ENCODE results near the gene SLC5A11.
"Not testable (repeated sequence)": the region's sequence is repeated elsewhere in the genome, so short reads cannot be mapped to it uniquely, and the experiment has no call there.

The SLC5A11 gene

GRCh38 chr16:24841291-24841690 is 4.5 kb upstream of the SLC5A11 start:
- TF ChIP-seq, protein P1, sequence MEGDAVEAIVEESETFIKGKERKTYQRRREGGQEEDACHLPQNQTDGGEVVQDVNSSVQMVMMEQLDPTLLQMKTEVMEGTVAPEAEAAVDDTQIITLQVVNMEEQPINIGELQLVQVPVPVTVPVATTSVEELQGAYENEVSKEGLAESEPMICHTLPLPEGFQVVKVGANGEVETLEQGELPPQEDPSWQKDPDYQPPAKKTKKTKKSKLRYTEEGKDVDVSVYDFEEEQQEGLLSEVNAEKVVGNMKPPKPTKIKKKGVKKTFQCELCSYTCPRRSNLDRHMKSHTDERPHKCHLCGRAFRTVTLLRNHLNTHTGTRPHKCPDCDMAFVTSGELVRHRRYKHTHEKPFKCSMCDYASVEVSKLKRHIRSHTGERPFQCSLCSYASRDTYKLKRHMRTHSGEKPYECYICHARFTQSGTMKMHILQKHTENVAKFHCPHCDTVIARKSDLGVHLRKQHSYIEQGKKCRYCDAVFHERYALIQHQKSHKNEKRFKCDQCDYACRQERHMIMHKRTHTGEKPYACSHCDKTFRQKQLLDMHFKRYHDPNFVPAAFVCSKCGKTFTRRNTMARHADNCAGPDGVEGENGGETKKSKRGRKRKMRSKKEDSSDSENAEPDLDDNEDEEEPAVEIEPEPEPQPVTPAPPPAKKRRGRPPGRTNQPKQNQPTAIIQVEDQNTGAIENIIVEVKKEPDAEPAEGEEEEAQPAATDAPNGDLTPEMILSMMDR (conservative IDR thresholded peaks at IDR 0.05; ENCODE audit: control insufficient read depth, insufficient read depth, low read depth, low read length) = no peak
- H3K4me3 ChIP-seq (ENCODE audit: control insufficient read depth, low read depth, low read length) = no peak overlapping the region
- DNase-seq (ENCODE audit: low read depth) = no peak

GRCh38 chr16:24844101-24845030 is 1.4 kb upstream of the SLC5A11 start:
- TF ChIP-seq, protein P1 (conservative IDR thresholded peaks at IDR 0.05; ENCODE audit: control insufficient read depth, insufficient read depth, low read depth, low read length) = no peak
- no peak overlapping the region for H3K4me3 ChIP-seq (ENCODE audit: control insufficient read depth, low read depth, low read length)
- DNase-seq (ENCODE audit: low read depth) = no peak

- not testable (repeated sequence) for H3K4me3 ChIP-seq (ENCODE audit: control insufficient read depth, low read depth, low read length); DNase-seq (ENCODE audit: low read depth)
These were observed 765 bp upstream of the SLC5A11 start for GRCh38 chr16:24845031-24845365.

- H3K4me3 ChIP-seq (ENCODE audit: control insufficient read depth, low read depth, low read length) = no peak overlapping the region
- TF ChIP-seq, protein P1 (conservative IDR thresholded peaks at IDR 0.05; ENCODE audit: control insufficient read depth, insufficient read depth, low read depth, low read length) = no peak
- DNase-seq (ENCODE audit: low read depth) = no peak
These were observed 990 bp downstream of the SLC5A11 start for GRCh38 chr16:24846548-24847357.

DNA sequence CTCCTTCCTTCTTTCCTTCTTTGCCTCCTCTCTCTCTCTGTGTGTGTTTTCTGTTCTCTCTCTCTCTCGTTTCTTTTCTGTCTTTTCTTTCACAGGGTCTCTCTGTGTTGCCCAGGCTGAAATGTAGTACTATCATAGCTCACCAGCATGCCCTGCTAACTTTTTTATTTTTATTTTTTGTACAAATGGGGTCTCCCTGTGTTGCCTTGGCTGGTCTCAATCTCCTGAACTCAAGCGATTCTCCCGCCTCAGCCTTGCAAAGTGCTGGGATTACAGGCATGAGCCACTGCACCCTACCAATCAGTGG is 1.5 kb downstream of the SLC5A11 start:
- no peak overlapping the region for H3K4me3 ChIP-seq (ENCODE audit: control insufficient read depth, low read depth, low read length)
- TF ChIP-seq, protein P1 (conservative IDR thresholded peaks at IDR 0.05; ENCODE audit: control insufficient read depth, insufficient read depth, low read depth, low read length) = no peak
- DNase-seq (ENCODE audit: low read depth) = no peak

DNA sequence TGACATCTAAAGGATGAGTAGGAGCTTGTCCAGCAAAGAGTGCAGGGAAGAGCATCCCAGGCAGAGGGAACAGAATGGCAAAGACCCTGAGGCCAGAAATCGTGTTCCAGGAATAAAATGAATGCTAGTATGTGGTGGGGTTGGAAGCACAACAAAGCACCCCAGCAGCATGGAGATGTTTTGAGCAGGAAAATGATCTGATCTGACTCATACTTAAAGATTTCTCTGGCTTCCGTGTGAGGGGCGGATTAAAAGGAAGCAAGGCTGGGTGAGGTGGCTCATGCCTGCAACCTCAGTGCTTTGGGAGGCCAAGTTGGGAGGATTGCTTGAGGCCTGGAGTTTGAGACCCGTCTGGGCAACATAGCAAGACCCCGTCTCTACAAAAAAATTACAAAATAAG is 2.3 kb downstream of the SLC5A11 start:
- H3K4me3 ChIP-seq (ENCODE audit: control insufficient read depth, low read depth, low read length) = no peak overlapping the region
- TF ChIP-seq, protein P1 (conservative IDR thresholded peaks at IDR 0.05; ENCODE audit: control insufficient read depth, insufficient read depth, low read depth, low read length) = no peak
- DNase-seq (ENCODE audit: low read depth) = peak; percentile 63

DNA sequence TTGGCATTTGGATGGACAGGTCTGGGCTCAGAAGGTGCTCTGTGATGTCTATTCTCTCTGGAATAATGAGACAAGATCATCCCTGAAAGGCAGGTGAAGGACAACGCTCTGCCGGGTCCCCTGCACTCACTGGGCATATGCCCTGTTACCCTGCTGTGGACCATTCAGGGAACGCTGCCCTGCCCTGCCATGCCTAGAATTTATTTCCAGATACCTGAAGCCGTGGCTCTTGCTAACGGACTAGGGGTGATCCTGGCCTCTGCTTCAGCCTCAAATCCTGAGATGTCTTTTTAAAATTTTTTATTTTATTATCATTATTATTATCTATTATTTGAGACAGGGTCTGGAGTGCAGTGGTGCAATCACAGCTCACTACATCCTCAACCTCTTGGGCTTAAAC is 3.9 kb downstream of the SLC5A11 start:
- no peak for DNase-seq (ENCODE audit: low read depth)
- no peak overlapping the region for H3K4me3 ChIP-seq (ENCODE audit: control insufficient read depth, low read depth, low read length)
- TF ChIP-seq, protein P1 (conservative IDR thresholded peaks at IDR 0.05; ENCODE audit: control insufficient read depth, insufficient read depth, low read depth, low read length) = no peak
